ENCODE results near the gene SLC8A1.

SLC8A1 gene

GRCh38 chr2:40242315-40242714, 209.6 kb downstream of the SLC8A1 start:
- H3K4me1 Mint-ChIP-seq (ENCODE audit: low read depth) = no peaks in the 10 kb centered on the region

GRCh38 chr2:40240070-40240469, 211.8 kb downstream of the SLC8A1 start:
- Mint-ChIP-seq H3K36me3 (ENCODE audit: low read depth) (no peaks in the 10 kb centered on the region), H3K4me3 (no peak overlapping the region), H3K27me3 (no peaks in the 10 kb centered on the region), H3K9me3 (peaks cover 3% of the 10 kb centered on the region), H3K4me1 (ENCODE audit: low read depth) (no peaks in the 10 kb centered on the region), H3K27ac (no peak overlapping the region)

More at GRCh38 chr2:40242315-40242714, 209.6 kb downstream of the SLC8A1 start:
- Mint-ChIP-seq H3K9me3 (peaks cover 3% of the 10 kb centered on the region), H3K4me3 (no peak overlapping the region), H3K27me3 (no peaks in the 10 kb centered on the region), H3K36me3 (ENCODE audit: low read depth) (no peaks in the 10 kb centered on the region), H3K27ac (no peak overlapping the region)

GRCh38 chr2:40230707-40231432, 221.0 kb downstream of the SLC8A1 start:
- Mint-ChIP-seq H3K36me3 (ENCODE audit: low read depth) (no peaks in the 10 kb centered on the region), H3K9me3 (no peaks in the 10 kb centered on the region), H3K4me1 (ENCODE audit: low read depth) (no peaks in the 10 kb centered on the region), H3K27me3 (no peaks in the 10 kb centered on the region), H3K4me3 (no peak overlapping the region), H3K27ac (no peak overlapping the region)

- H3K36me3 Mint-ChIP-seq (ENCODE audit: low read depth) = no peaks in the 10 kb centered on the region
- no peak overlapping the region for H3K27ac Mint-ChIP-seq
- H3K9me3 Mint-ChIP-seq = no peaks in the 10 kb centered on the region
- no peaks in the 10 kb centered on the region for H3K27me3 Mint-ChIP-seq
- H3K4me1 Mint-ChIP-seq (ENCODE audit: low read depth) = no peaks in the 10 kb centered on the region
- H3K4me3 Mint-ChIP-seq = no peak overlapping the region
Observed at GRCh38 chr2:40230186-40230585, 221.7 kb downstream of the SLC8A1 start.

- Mint-ChIP-seq H3K27me3 (no peaks in the 10 kb centered on the region), H3K4me3 (no peak overlapping the region), H3K9me3 (no peaks in the 10 kb centered on the region), H3K27ac (no peak overlapping the region), H3K36me3 (ENCODE audit: low read depth) (no peaks in the 10 kb centered on the region), H3K4me1 (ENCODE audit: low read depth) (no peaks in the 10 kb centered on the region)
Observed at GRCh38 chr2:40228310-40228709, 223.6 kb downstream of the SLC8A1 start.

- no peak overlapping the region for H3K27ac Mint-ChIP-seq
- no peaks in the 10 kb centered on the region for H3K36me3 Mint-ChIP-seq (ENCODE audit: low read depth)
- no peaks in the 10 kb centered on the region for H3K9me3 Mint-ChIP-seq
- no peak overlapping the region for H3K4me3 Mint-ChIP-seq
- H3K27me3 Mint-ChIP-seq = no peaks in the 10 kb centered on the region
- no peaks in the 10 kb centered on the region for H3K4me1 Mint-ChIP-seq (ENCODE audit: low read depth)
Observed at GRCh38 chr2:40227210-40227609, 224.7 kb downstream of the SLC8A1 start.

- H3K36me3 Mint-ChIP-seq (ENCODE audit: low read depth) = no peaks in the 10 kb centered on the region
- no peaks in the 10 kb centered on the region for H3K4me1 Mint-ChIP-seq (ENCODE audit: low read depth)
- no peak overlapping the region for H3K4me3 Mint-ChIP-seq
- H3K27ac Mint-ChIP-seq = no peak overlapping the region
- H3K27me3 Mint-ChIP-seq = no peaks in the 10 kb centered on the region
- no peaks in the 10 kb centered on the region for H3K9me3 Mint-ChIP-seq
Observed at GRCh38 chr2:40226637-40227036, 225.3 kb downstream of the SLC8A1 start.

- no peaks in the 10 kb centered on the region for H3K27me3 Mint-ChIP-seq
- H3K4me1 Mint-ChIP-seq (ENCODE audit: low read depth) = no peaks in the 10 kb centered on the region
- no peak overlapping the region for H3K4me3 Mint-ChIP-seq
- no peak overlapping the region for H3K27ac Mint-ChIP-seq
- H3K36me3 Mint-ChIP-seq (ENCODE audit: low read depth) = no peaks in the 10 kb centered on the region
- H3K9me3 Mint-ChIP-seq = no peaks in the 10 kb centered on the region
Observed at GRCh38 chr2:40225670-40226210, 226.2 kb downstream of the SLC8A1 start.

GRCh38 chr2:40224318-40224717, 227.6 kb downstream of the SLC8A1 start:
- Mint-ChIP-seq H3K4me1 (ENCODE audit: low read depth) (no peaks in the 10 kb centered on the region), H3K9me3 (no peaks in the 10 kb centered on the region), H3K27ac (no peak overlapping the region), H3K27me3 (no peaks in the 10 kb centered on the region), H3K4me3 (no peak overlapping the region), H3K36me3 (ENCODE audit: low read depth) (no peaks in the 10 kb centered on the region)

- Mint-ChIP-seq H3K4me3 (no peak overlapping the region), H3K9me3 (peaks cover 7% of the 10 kb centered on the region), H3K36me3 (ENCODE audit: low read depth) (no peaks in the 10 kb centered on the region), H3K27me3 (no peaks in the 10 kb centered on the region), H3K27ac (no peak overlapping the region), H3K4me1 (ENCODE audit: low read depth) (no peaks in the 10 kb centered on the region)
Observed at GRCh38 chr2:40220177-40220925, 231.5 kb downstream of the SLC8A1 start.

GRCh38 chr2:40219141-40219540, 232.7 kb downstream of the SLC8A1 start:
- H3K36me3 Mint-ChIP-seq (ENCODE audit: low read depth) = no peaks in the 10 kb centered on the region
- peaks cover 7% of the 10 kb centered on the region for H3K9me3 Mint-ChIP-seq
- H3K27ac Mint-ChIP-seq = no peak overlapping the region
- H3K27me3 Mint-ChIP-seq = no peaks in the 10 kb centered on the region
- H3K4me1 Mint-ChIP-seq (ENCODE audit: low read depth) = no peaks in the 10 kb centered on the region
- H3K4me3 Mint-ChIP-seq = no peak overlapping the region

- Mint-ChIP-seq H3K27ac (no peak overlapping the region), H3K36me3 (ENCODE audit: low read depth) (no peaks in the 10 kb centered on the region), H3K27me3 (no peaks in the 10 kb centered on the region), H3K4me3 (no peak overlapping the region), H3K4me1 (ENCODE audit: low read depth) (no peaks in the 10 kb centered on the region), H3K9me3 (peaks cover 7% of the 10 kb centered on the region)
Observed at GRCh38 chr2:40218679-40219078, 233.2 kb downstream of the SLC8A1 start.

- Mint-ChIP-seq H3K4me1 (ENCODE audit: low read depth) (peaks cover 18% of the 10 kb centered on the region), H3K9me3 (peaks cover 7% of the 10 kb centered on the region), H3K27ac (no peak overlapping the region), H3K36me3 (ENCODE audit: low read depth) (no peaks in the 10 kb centered on the region), H3K27me3 (no peaks in the 10 kb centered on the region), H3K4me3 (no peak overlapping the region)
Observed at GRCh38 chr2:40213619-40214018, 238.3 kb downstream of the SLC8A1 start.

GRCh38 chr2:40213071-40213470, 238.8 kb downstream of the SLC8A1 start:
- H3K4me1 Mint-ChIP-seq (ENCODE audit: low read depth) = peaks cover 18% of the 10 kb centered on the region
- peaks cover 7% of the 10 kb centered on the region for H3K9me3 Mint-ChIP-seq
- H3K27ac Mint-ChIP-seq = no peak overlapping the region
- H3K27me3 Mint-ChIP-seq = no peaks in the 10 kb centered on the region
- no peaks in the 10 kb centered on the region for H3K36me3 Mint-ChIP-seq (ENCODE audit: low read depth)
- no peak overlapping the region for H3K4me3 Mint-ChIP-seq

- no peaks in the 10 kb centered on the region for H3K36me3 Mint-ChIP-seq (ENCODE audit: low read depth)
- H3K9me3 Mint-ChIP-seq = no peaks in the 10 kb centered on the region
- peaks cover 18% of the 10 kb centered on the region for H3K4me1 Mint-ChIP-seq (ENCODE audit: low read depth)
- no peaks in the 10 kb centered on the region for H3K27me3 Mint-ChIP-seq
- H3K27ac Mint-ChIP-seq = no peak overlapping the region
- H3K4me3 Mint-ChIP-seq = no peak overlapping the region
Observed at GRCh38 chr2:40210968-40211353, 240.9 kb downstream of the SLC8A1 start.

Data from stimulated activated naive CD8-positive, alpha-beta T cell treated with anti-CD3 and anti-CD28 coated beads, Interleukin-15, Interleukin-2, amounts not matched to agents 100 ng/mL and 50 ng/mL, for 24 hours (primary cell).